ENCODE results near the gene WDR5B. TPM values are rescaled to one million over a fixed set of nuclear protein-coding genes. Genes with fewer than 3 reads are reported as not detected.
A peak's percentile ranks its signal among the peaks of the same experiment; 100 is the strongest.
"Not testable (repeated sequence)": the region's sequence is repeated elsewhere in the genome, so short reads cannot be mapped to it uniquely, and the experiment has no call there.

The WDR5B gene
- total RNA-seq (1 to 10 TPM; 3.3 to 4.0 (median 3.8) TPM), polyA plus RNA-seq (2.0 TPM)
- long read RNA-seq, donor 1, transcript WDR5B-201 (1 exons, 3,720 nt) = major isoform, 5 of 5 reads
- long read RNA-seq, donor 1, partial matches to known transcripts = 0 of 5 reads
- long read RNA-seq, donor 1, other reads (novel, unspliced or antisense) = 0 of 5 reads
- long read RNA-seq, donor 2, partial matches to known transcripts = 0 of 4 reads
- long read RNA-seq, donor 2, other reads (novel, unspliced or antisense) = 0 of 4 reads
- long read RNA-seq, donor 3, transcript WDR5B-201 (1 exons, 3,720 nt) = major isoform, 31 of 31 reads
- long read RNA-seq, donor 3, partial matches to known transcripts = 0 of 31 reads
- long read RNA-seq, donor 3, other reads (novel, unspliced or antisense) = 0 of 31 reads
- long read RNA-seq, donor 4, transcript WDR5B-201 (1 exons, 3,720 nt) = major isoform, 6 of 6 reads
- long read RNA-seq, donor 4, partial matches to known transcripts = 0 of 6 reads
- long read RNA-seq, donor 4, other reads (novel, unspliced or antisense) = 0 of 6 reads

- ATAC-seq = peak; percentile 97 to 98
- no peaks in the 10 kb centered on the region for H3K9me3 ChIP-seq (ENCODE audit: control insufficient read depth, low read length)
- under 1% methylated on average over 48 of the region's 48 CpGs for WGBS
- peak within 1 kb of the TSS; percentile 97 for H3K4me3 ChIP-seq (ENCODE audit: low read length)
- no peaks in the 10 kb centered on the region for H3K27me3 ChIP-seq (ENCODE audit: control insufficient read depth, insufficient read depth)
- peaks cover 7% of the 10 kb centered on the region for H3K4me1 ChIP-seq (ENCODE audit: control insufficient read depth, insufficient read depth, low read length)
- peak within 1 kb of the TSS; percentile 95 for H3K27ac ChIP-seq (ENCODE audit: low read length)
- intact Hi-C loops (cut with DNase I) = loop anchor here in 1 of 4 donors (10.0 kb wide), 1 partner anchor 259 kb away; no protein-coding TSS in a partner anchor
- peak; percentile 97 to 98 (median 98) for DNase-seq
Measured at GRCh38 chr3:122415762-122416654, at the start of gene WDR5B. WDR5B (minus strand) TSS chr3:122416062; CDS start chr3:122415528, 534 bp downstream.

GRCh38 chr3:122464659-122465058, 48.8 kb upstream of the WDR5B start:
- ATAC-seq (no peak), DNase-seq (no peak)
- intact Hi-C loops (cut with DNase I) = no loop called here
- Histone ChIP-seq H3K9me3 (ENCODE audit: control insufficient read depth, low read length) (no peaks in the 10 kb centered on the region), H3K4me3 (ENCODE audit: low read length) (no peak overlapping the region), H3K27me3 (ENCODE audit: control insufficient read depth, insufficient read depth) (no peaks in the 10 kb centered on the region), H3K4me1 (ENCODE audit: control insufficient read depth, insufficient read depth, low read length) (no peaks in the 10 kb centered on the region), H3K27ac (ENCODE audit: low read length) (no peak overlapping the region)
- 96% methylated on average over 1 of the region's 1 CpG for WGBS

DNA sequence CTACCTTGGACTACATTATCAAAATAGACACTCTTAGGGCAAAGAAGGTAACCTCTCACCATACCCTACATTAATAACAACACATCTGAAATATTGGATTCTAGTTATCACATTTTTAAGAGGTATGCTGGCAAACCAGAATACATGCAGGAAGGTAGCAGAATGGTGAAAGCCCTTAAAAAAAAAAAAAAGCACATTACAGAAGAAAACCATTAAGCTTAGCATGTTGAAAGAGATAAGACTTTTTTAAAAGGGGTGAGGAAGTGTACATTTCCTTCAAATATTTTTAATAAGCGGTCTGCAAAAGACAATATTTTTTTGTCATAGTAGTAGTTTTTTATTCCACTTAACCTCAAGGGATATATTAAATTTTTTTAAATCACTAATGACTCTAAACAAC, 46.5 kb upstream of the WDR5B start:
- H3K4me1 ChIP-seq (ENCODE audit: control insufficient read depth, insufficient read depth, low read length) = no peaks in the 10 kb centered on the region
- 84% methylated on average over 1 of the region's 1 CpG for WGBS
- no peak overlapping the region for H3K27ac ChIP-seq (ENCODE audit: low read length)
- no peak for DNase-seq
- intact Hi-C loops (cut with DNase I) = no loop called here
- H3K4me3 ChIP-seq (ENCODE audit: low read length) = no peak overlapping the region
- H3K27me3 ChIP-seq (ENCODE audit: control insufficient read depth, insufficient read depth) = no peaks in the 10 kb centered on the region
- no peaks in the 10 kb centered on the region for H3K9me3 ChIP-seq (ENCODE audit: control insufficient read depth, low read length)
- no peak for ATAC-seq

- no peak overlapping the region for H3K27ac ChIP-seq (ENCODE audit: low read length)
- DNase-seq (no peak), ATAC-seq (no peak)
- H3K27me3 ChIP-seq (ENCODE audit: control insufficient read depth, insufficient read depth) = no peaks in the 10 kb centered on the region
- intact Hi-C loops (cut with DNase I) = no loop called here
- no peaks in the 10 kb centered on the region for H3K4me1 ChIP-seq (ENCODE audit: control insufficient read depth, insufficient read depth, low read length)
- H3K4me3 ChIP-seq (ENCODE audit: low read length) = no peak overlapping the region
- H3K9me3 ChIP-seq (ENCODE audit: control insufficient read depth, low read length) = no peaks in the 10 kb centered on the region
- WGBS = 88% methylated on average over 3 of the region's 3 CpGs
Measured at GRCh38 chr3:122461806-122462205, 45.9 kb upstream of the WDR5B start.

DNA sequence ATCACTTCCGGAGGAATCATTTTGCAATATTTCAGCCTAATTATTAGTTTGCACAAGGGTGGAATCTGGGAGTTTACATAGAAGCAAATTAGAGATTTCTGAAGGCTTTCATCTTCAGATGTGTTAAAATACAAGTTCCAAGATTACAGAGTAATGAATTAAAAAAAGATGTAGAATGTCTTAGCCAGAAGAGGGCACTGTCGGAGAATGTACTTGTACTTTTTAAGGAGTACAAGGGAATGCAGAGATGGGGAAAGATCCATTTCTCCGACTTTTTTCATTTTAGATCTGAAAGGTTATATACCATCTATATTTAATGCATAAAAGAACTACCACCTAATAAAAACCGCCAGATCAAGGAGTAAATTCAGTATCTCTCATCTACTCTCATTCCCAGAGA, 43.1 kb upstream of the WDR5B start:
- Histone ChIP-seq H3K4me1 (ENCODE audit: control insufficient read depth, insufficient read depth, low read length) (no peaks in the 10 kb centered on the region), H3K27me3 (ENCODE audit: control insufficient read depth, insufficient read depth) (no peaks in the 10 kb centered on the region), H3K27ac (ENCODE audit: low read length) (no peak overlapping the region), H3K4me3 (ENCODE audit: low read length) (no peak overlapping the region), H3K9me3 (ENCODE audit: control insufficient read depth, low read length) (no peaks in the 10 kb centered on the region)
- intact Hi-C loops (cut with DNase I) = loop anchor here in 1 of 4 donors (5.0 kb wide), 1 partner anchor 218 kb away; no protein-coding TSS in a partner anchor
- 59% methylated on average over 4 of the region's 4 CpGs for WGBS
- ATAC-seq = no peak
- DNase-seq = no peak

DNA sequence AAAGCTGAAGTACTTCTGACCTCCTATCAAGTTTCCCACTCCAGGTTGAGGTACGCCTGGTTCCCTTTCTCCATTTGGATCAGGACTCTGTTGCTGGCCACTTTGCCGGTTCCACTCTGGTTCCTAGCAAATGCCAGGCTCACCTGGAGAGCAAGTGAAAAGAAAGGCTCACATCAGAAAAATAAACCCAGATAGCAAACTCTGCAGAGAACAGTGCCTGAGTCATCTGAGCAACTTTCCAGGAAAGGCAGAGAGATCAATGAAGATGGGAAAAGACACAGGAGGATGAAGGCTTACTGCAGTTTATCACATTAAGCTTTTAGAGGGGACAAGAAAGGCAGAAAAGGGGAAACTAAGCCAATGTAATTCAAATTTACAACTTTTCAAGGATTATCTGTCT, 41.8 kb upstream of the WDR5B start:
- intact Hi-C loops (cut with DNase I) = loop anchor here in 1 of 4 donors (5.0 kb wide), 1 partner anchor 220 kb away; no protein-coding TSS in a partner anchor
- Histone ChIP-seq H3K27me3 (ENCODE audit: control insufficient read depth, insufficient read depth) (no peaks in the 10 kb centered on the region), H3K4me1 (ENCODE audit: control insufficient read depth, insufficient read depth, low read length) (no peaks in the 10 kb centered on the region), H3K4me3 (ENCODE audit: low read length) (no peak overlapping the region), H3K27ac (ENCODE audit: low read length) (no peak overlapping the region), H3K9me3 (ENCODE audit: control insufficient read depth, low read length) (no peaks in the 10 kb centered on the region)
- DNase-seq (no peak), ATAC-seq (no peak)
- 97% methylated on average over 2 of the region's 2 CpGs for WGBS

- Histone ChIP-seq H3K27ac (ENCODE audit: low read length) (no peak overlapping the region), H3K27me3 (ENCODE audit: control insufficient read depth, insufficient read depth) (no peaks in the 10 kb centered on the region), H3K4me3 (ENCODE audit: low read length) (no peak overlapping the region), H3K4me1 (ENCODE audit: control insufficient read depth, insufficient read depth, low read length) (no peaks in the 10 kb centered on the region), H3K9me3 (ENCODE audit: control insufficient read depth, low read length) (no peaks in the 10 kb centered on the region)
- intact Hi-C loops (cut with DNase I) = loop anchor here in 1 of 4 donors (5.0 kb wide), 1 partner anchor 221 kb away; no protein-coding TSS in a partner anchor
- ATAC-seq (no peak), DNase-seq (no peak)
Measured at GRCh38 chr3:122456074-122456473, 40.2 kb upstream of the WDR5B start.

- H3K9me3 ChIP-seq (ENCODE audit: control insufficient read depth, low read length) = no peaks in the 10 kb centered on the region
- no peak overlapping the region for H3K27ac ChIP-seq (ENCODE audit: low read length)
- H3K4me3 ChIP-seq (ENCODE audit: low read length) = no peak overlapping the region
- DNase-seq (no peak), ATAC-seq (no peak)
- 88% methylated on average over 3 of the region's 3 CpGs for WGBS
- intact Hi-C loops (cut with DNase I) = no loop called here
- H3K4me1 ChIP-seq (ENCODE audit: control insufficient read depth, insufficient read depth, low read length) = no peaks in the 10 kb centered on the region
- H3K27me3 ChIP-seq (ENCODE audit: control insufficient read depth, insufficient read depth) = no peaks in the 10 kb centered on the region
Measured at GRCh38 chr3:122451371-122451770, 35.5 kb upstream of the WDR5B start.

DNA sequence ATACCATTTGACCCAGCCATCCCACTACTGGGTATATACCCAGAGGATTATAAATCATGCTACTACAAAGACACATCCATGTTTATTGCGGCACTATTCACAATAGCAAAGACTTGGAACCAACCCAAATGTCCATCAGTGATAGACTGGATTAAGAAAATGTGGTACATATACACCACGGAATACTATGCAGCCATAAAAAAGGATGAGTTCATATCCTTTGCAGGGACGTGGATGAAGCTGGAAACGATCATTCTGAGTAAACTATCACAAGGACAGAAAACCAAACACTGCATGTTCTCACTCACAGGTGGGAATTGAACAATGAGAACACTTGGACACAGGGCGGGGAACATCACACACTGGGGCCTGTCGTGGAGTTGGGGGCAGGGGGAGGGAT, 32.4 kb upstream of the WDR5B start:
- 97% methylated on average over 6 of the region's 6 CpGs for WGBS
- H3K4me1 ChIP-seq (ENCODE audit: control insufficient read depth, insufficient read depth, low read length); DNase-seq; H3K4me3 ChIP-seq (ENCODE audit: low read length); intact Hi-C loops (cut with DNase I); H3K27me3 ChIP-seq (ENCODE audit: control insufficient read depth, insufficient read depth); H3K27ac ChIP-seq (ENCODE audit: low read length); H3K9me3 ChIP-seq (ENCODE audit: control insufficient read depth, low read length); ATAC-seq: not testable (repeated sequence)

DNA sequence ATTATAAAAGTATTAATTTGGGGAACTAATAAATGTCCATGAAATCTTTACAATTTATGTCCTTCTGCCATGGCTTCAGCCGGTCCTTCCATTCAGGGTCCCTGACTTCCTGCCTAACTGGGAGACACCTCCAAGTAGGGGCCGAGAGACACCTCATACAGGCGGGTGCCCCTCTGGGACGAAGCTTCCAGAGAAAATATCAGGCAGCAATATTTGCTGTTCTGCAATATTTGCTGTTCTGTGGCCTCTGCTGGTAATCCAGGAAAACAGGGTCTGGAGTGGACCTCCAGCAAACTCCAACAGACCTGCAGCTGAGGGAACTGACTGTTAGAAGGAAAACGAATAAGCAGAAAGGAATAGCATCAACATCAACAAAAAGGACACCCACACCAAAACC, 28.6 kb upstream of the WDR5B start:
- WGBS = 97% methylated on average over 5 of the region's 5 CpGs
- ATAC-seq; H3K27me3 ChIP-seq (ENCODE audit: control insufficient read depth, insufficient read depth); H3K4me3 ChIP-seq (ENCODE audit: low read length); H3K9me3 ChIP-seq (ENCODE audit: control insufficient read depth, low read length); intact Hi-C loops (cut with DNase I); H3K27ac ChIP-seq (ENCODE audit: low read length); H3K4me1 ChIP-seq (ENCODE audit: control insufficient read depth, insufficient read depth, low read length); DNase-seq: not testable (repeated sequence)

Data from right cardiac atrium (tissue), 5 donors.